Keratinocyte (primary cell): Measurements from ENCODE around the gene CBARP. TPM values are rescaled to one million over a fixed set of nuclear protein-coding genes. Genes with fewer than 3 reads are reported as not detected.

ENCODE experiments used
- DNase-seq: peaks from one replicate; pipeline ENCODE4 v3.0.0-alpha.2; 2011; ENCODE audit warnings: low read depth, missing footprints, low spot score
- FAIRE-seq: peaks from 2 replicates; lab custom pipeline; 2011; peaks lifted over from hg19 to GRCh38; lab: Jason Lieb, UNC
- H2AFZ ChIP-seq: 2 replicates; pipeline ENCODE4 v1.6.0; 2012; ENCODE audit warnings: low read length, control low read depth, inconsistent platforms; ENCODE audit not compliant: control insufficient read depth
- H3K27ac ChIP-seq: 2 replicates; pipeline ENCODE4 v1.5.1; 2011; ENCODE audit warnings: low read length; ENCODE audit not compliant: control insufficient read depth, insufficient read depth
- H3K27me3 ChIP-seq: 3 replicates; pipeline ENCODE4 v1.6.0; 2011; ENCODE audit warnings: low read length; ENCODE audit not compliant: control insufficient read depth, insufficient read depth; ENCODE audit errors: extremely low read depth
- H3K36me3 ChIP-seq, 2 experiments: 2 replicates in 1 of 2; 3 replicates in 1 of 2; pipeline ENCODE4 v1.5.1; 2011; ENCODE audit warnings: low read length in 2 of 2, mild to moderate bottlenecking in 1 of 2; ENCODE audit not compliant: control insufficient read depth in 2 of 2, insufficient read depth in 2 of 2; ENCODE audit errors: extremely low read depth in 1 of 2
- H3K4me1 ChIP-seq: 3 replicates; pipeline ENCODE4 v1.5.1; 2011; ENCODE audit warnings: low read length; ENCODE audit not compliant: control insufficient read depth, insufficient read depth; ENCODE audit errors: extremely low read depth
- H3K4me2 ChIP-seq: 3 replicates; pipeline ENCODE4 v1.6.0; 2011; ENCODE audit warnings: low read depth, low read length; ENCODE audit not compliant: control insufficient read depth, insufficient read depth; ENCODE audit errors: extremely low read depth
- H3K4me3 ChIP-seq, 3 experiments: fragments of 200-600 bp in 1 of 3; sonication (generic) in 1 of 3; 2 replicates in 2 of 3; 3 replicates in 1 of 3; pipeline ENCODE4 v1.5.1; 2011 to 2016; ENCODE audit warnings: low read length in 3 of 3, mild to moderate bottlenecking in 3 of 3, control low read depth in 2 of 3, inconsistent platforms in 1 of 3, low read depth in 1 of 3, mixed read lengths in 1 of 3, mixed run types in 1 of 3, moderate library complexity in 1 of 3; ENCODE audit not compliant: control insufficient read depth in 2 of 3, insufficient read depth in 2 of 3; ENCODE audit errors: extremely low read depth in 1 of 3
- H3K79me2 ChIP-seq: 2 replicates; pipeline ENCODE4 v1.6.0; 2012; ENCODE audit warnings: low read length; ENCODE audit not compliant: control insufficient read depth, insufficient read depth
- H3K9ac ChIP-seq: 3 replicates; pipeline ENCODE4 v1.6.0; 2011; ENCODE audit warnings: low read length; ENCODE audit not compliant: control insufficient read depth, insufficient read depth; ENCODE audit errors: extremely low read depth
- H3K9me1 ChIP-seq: 3 replicates; pipeline ENCODE4 v1.6.0; 2011; ENCODE audit warnings: low read length; ENCODE audit not compliant: control insufficient read depth, insufficient read depth; ENCODE audit errors: extremely low read depth
- H3K9me3 ChIP-seq: 2 replicates; pipeline ENCODE4 v1.5.1; 2012; ENCODE audit warnings: low read depth, low read length; ENCODE audit not compliant: control insufficient read depth
- H4K20me1 ChIP-seq: 3 replicates; pipeline ENCODE4 v1.6.0; 2011; ENCODE audit warnings: low read length; ENCODE audit not compliant: control insufficient read depth, insufficient read depth; ENCODE audit errors: extremely low read depth
- CTCF ChIP-seq, 3 experiments: IDR thresholded peaks in 1 of 3; conservative IDR thresholded peaks in 1 of 3; optimal IDR thresholded peaks in 1 of 3; 2 replicates in 2 of 3; 3 replicates in 1 of 3; pipeline versions ENCODE3 to v1.5.1; 2011; ENCODE audit warnings: low read length in 3 of 3, mild to moderate bottlenecking in 3 of 3, moderate library complexity in 2 of 3, control low read depth in 1 of 3, inconsistent platforms in 1 of 3; ENCODE audit not compliant: insufficient read depth in 2 of 3; ENCODE audit errors: extremely low read depth in 1 of 3
- EZH2 ChIP-seq: IDR thresholded peaks from one replicate; pipeline ENCODE4 v1.6.1; 2012; ENCODE audit warnings: inconsistent platforms, mild to moderate bottlenecking, low read length, moderate library complexity
- dilution Hi-C: fragments of 300-500 bp; cut with MboI; formaldehyde crosslinking; loops from one replicate; pipeline ENCODE4 v1.7.0; 2020; ENCODE audit warnings: low sequenced_read_pairs; ENCODE audit not compliant: extremely low pct_ligation_motif_present
- polyA plus RNA-seq, 5 experiments: library from polyadenylated mRNA; depleted of rRNA in 3 of 5; stranded (reverse) in 3 of 5; stranded (forward) in 1 of 5; unstranded in 1 of 5; fragments of >200 nt; gene quantifications; 1 replicate in 1 of 5; 2 replicates in 3 of 5; 3 replicates in 1 of 5; pipeline versions ENCODE4 v1.2.1 to v1.2.3, GENCODE V29; 2011 to 2012; ENCODE audit warnings: missing spikeins in 2 of 5, low read depth in 1 of 5, low replicate concordance in 1 of 5

CBARP gene
- polyA plus RNA-seq, 1 donor (not counting 4 experiments of a cell fraction or from before 2014, with no cell fraction given), result 0.93 TPM

- H3K9me3 ChIP-seq, result no peaks in the 10 kb centered on the region
- dilution Hi-C loops, result no loop called here
- DNase-seq (no peak), FAIRE-seq (no peak)
- H3K79me2 ChIP-seq, result no peaks in the 10 kb centered on the region
- H3K4me3 ChIP-seq, result peak overlapping the region in 2 of 3 experiments; percentile 40 to 84
- H3K4me1 ChIP-seq, result peaks cover 26% of the 10 kb centered on the region
- peaks cover 4 to 10% of the 10 kb centered on the region in 2 experiments for H3K36me3 ChIP-seq
- peaks cover 2% of the 10 kb centered on the region for H4K20me1 ChIP-seq
- H3K9me1 ChIP-seq, result no peaks in the 10 kb centered on the region
- H2AFZ ChIP-seq, result no peak overlapping the region
- peak overlapping the region; percentile 73 for H3K4me2 ChIP-seq
- no peaks in the 10 kb centered on the region for H3K27me3 ChIP-seq
- no peak overlapping the region for H3K9ac ChIP-seq
- H3K27ac ChIP-seq, result no peak overlapping the region
- TF ChIP-seq CTCF (optimal IDR thresholded peaks at IDR 0.05 in 1 of 3, IDR thresholded peaks at IDR 0.05 in 1 of 3, conservative IDR thresholded peaks at IDR 0.05 in 1 of 3; ENCODE audit: extremely low read depth in 1 of 3, insufficient read depth in 2 of 3, low read length in 3 of 3) (no peak), EZH2 (no peak)
Measured at GRCh38 chr19:1235625-1236538, 1.9 kb downstream of the CBARP start.

GRCh38 chr19:1234955-1235380, 2.8 kb downstream of the CBARP start:
- H3K27ac ChIP-seq, result no peak overlapping the region
- H3K9me3 ChIP-seq, result no peaks in the 10 kb centered on the region
- peaks cover 24% of the 10 kb centered on the region for H3K4me1 ChIP-seq
- H4K20me1 ChIP-seq, result peaks cover 2% of the 10 kb centered on the region
- H3K27me3 ChIP-seq, result no peaks in the 10 kb centered on the region
- H3K4me2 ChIP-seq, result no peak overlapping the region
- H3K36me3 ChIP-seq, result peaks cover 4 to 12% of the 10 kb centered on the region in 2 experiments
- H3K9me1 ChIP-seq, result no peaks in the 10 kb centered on the region
- H2AFZ ChIP-seq, result no peak overlapping the region
- dilution Hi-C loops, result no loop called here
- no peak for DNase-seq
- H3K4me3 ChIP-seq, result no peak overlapping the region
- no peaks in the 10 kb centered on the region for H3K79me2 ChIP-seq
- H3K9ac ChIP-seq, result no peak overlapping the region
- no peak for FAIRE-seq
- TF ChIP-seq CTCF (optimal IDR thresholded peaks at IDR 0.05 in 1 of 3, IDR thresholded peaks at IDR 0.05 in 1 of 3, conservative IDR thresholded peaks at IDR 0.05 in 1 of 3; ENCODE audit: extremely low read depth in 1 of 3, insufficient read depth in 2 of 3, low read length in 3 of 3) (no peak), EZH2 (no peak)
